B cell (primary cell): ENCODE results near the gene OTOP2. TPM values are rescaled to one million over a fixed set of nuclear protein-coding genes. Genes with fewer than 3 reads are reported as not detected.

Experiments used
- ATAC-seq: fragments of 200-7000 bp; cut with Tn5 transposase; one replicate; pipeline ENCODE4 v1.10.0; 2021; ENCODE audit warnings: low read depth, mild to moderate bottlenecking, moderate number of reproducible peaks, moderate library complexity
- CTCF ChIA-PET: fragments of 350-600 bp; sonication (Branson Sonifier 250); formaldehyde crosslinking; loops from one replicate; lab custom pipeline; 2021; ENCODE audit warnings: antibody characterized with exemption, inconsistent platforms; lab: Charles Lee
- POLR2A ChIA-PET: fragments of 350-600 bp; sonication (Branson Sonifier 250); formaldehyde crosslinking; loops from one replicate; lab custom pipeline; 2021; ENCODE audit warnings: antibody characterized with exemption; lab: Charles Lee
- DNase-seq: peaks from one replicate; pipeline ENCODE4 v3.0.0; 2013
- H2AFZ ChIP-seq: 2 replicates; pipeline ENCODE4 v1.6.1; 2012; ENCODE audit warnings: mild to moderate bottlenecking, low read depth, low read length; ENCODE audit not compliant: insufficient read depth, poor library complexity, severe bottlenecking
- H3K27ac ChIP-seq, 2 donors: 1 replicate in 1 of 2; 2 replicates in 1 of 2; pipeline ENCODE4 v1.5.1; 2012 to 2013; ENCODE audit warnings: low read length in 2 of 2, mild to moderate bottlenecking in 2 of 2, moderate library complexity in 1 of 2
- H3K27me3 ChIP-seq, 4 experiments: fragments of 200-600 bp in 1 of 4; sonication (generic) in 1 of 4; replicated peaks in 1 of 4; 1 replicate in 2 of 4; 2 replicates in 2 of 4; pipeline versions ENCODE4 v1.6.1 to v1.7.0; 2013 to 2016; ENCODE audit warnings: low read length in 3 of 4, mild to moderate bottlenecking in 2 of 4, mixed read lengths in 1 of 4, moderate library complexity in 1 of 4; ENCODE audit not compliant: insufficient read depth in 4 of 4, control insufficient read depth in 3 of 4; ENCODE audit errors: control extremely low read depth in 1 of 4
- H3K36me3 ChIP-seq, 2 experiments: replicated peaks in 1 of 2; 1 replicate in 1 of 2; 2 replicates in 1 of 2; pipeline versions ENCODE4 v1.6.1 to v1.7.1; 2013; ENCODE audit warnings: low read length in 1 of 2; ENCODE audit not compliant: insufficient read depth in 2 of 2, control insufficient read depth in 1 of 2; ENCODE audit errors: control extremely low read depth in 1 of 2, extremely low read depth in 1 of 2
- H3K4me1 ChIP-seq, 2 donors: fragments of 200-600 bp in 1 of 2; sonication (generic) in 1 of 2; 1 replicate in 1 of 2; 2 replicates in 1 of 2; pipeline versions ENCODE4 v1.5.1 to v1.6.1; 2013 to 2017; ENCODE audit warnings: low read length in 2 of 2; ENCODE audit not compliant: control insufficient read depth in 2 of 2, insufficient read depth in 2 of 2
- H3K4me2 ChIP-seq: replicated peaks from 2 replicates; pipeline ENCODE3; 2012; ENCODE audit warnings: mild to moderate bottlenecking, low read depth, low read length; ENCODE audit not compliant: poor library complexity, severe bottlenecking
- H3K4me3 ChIP-seq, 5 experiments: fragments of 200-600 bp in 1 of 5; sonication (generic) in 1 of 5; 1 replicate in 3 of 5; 2 replicates in 2 of 5; pipeline versions ENCODE4 v1.5.1 to v1.7.0; 2011 to 2016; ENCODE audit warnings: low read length in 4 of 5, mild to moderate bottlenecking in 4 of 5, low read depth in 2 of 5, control low read depth in 1 of 5, moderate library complexity in 1 of 5; ENCODE audit not compliant: insufficient read depth in 1 of 5; ENCODE audit errors: control extremely low read depth in 1 of 5, extremely low read depth in 1 of 5
- H3K79me2 ChIP-seq: fragments of 200-600 bp; sonication (generic); one replicate; pipeline ENCODE4 v1.6.0; 2016; ENCODE audit warnings: low read length; ENCODE audit not compliant: control insufficient read depth, insufficient read depth
- H3K9ac ChIP-seq: fragments of 200-600 bp; sonication (generic); 2 replicates; pipeline ENCODE4 v1.6.1; 2017; ENCODE audit warnings: mild to moderate bottlenecking, low read length, moderate library complexity
- H3K9me3 ChIP-seq, 3 donors: one replicate each; pipeline versions ENCODE4 v1.6.1 to v1.7.1; 2013; ENCODE audit warnings: low read length in 2 of 3; ENCODE audit not compliant: control insufficient read depth in 2 of 3, insufficient read depth in 1 of 3; ENCODE audit errors: control extremely low read depth in 1 of 3
- H4K20me1 ChIP-seq: 2 replicates; pipeline ENCODE4 v1.6.0; 2012; ENCODE audit warnings: mild to moderate bottlenecking, low read length; ENCODE audit not compliant: insufficient read depth, control insufficient read depth, poor library complexity, severe bottlenecking
- H3K27ac Mint-ChIP-seq: one replicate; pipeline ENCODE4 v1.8.0; 2021; ENCODE audit warnings: mixed read lengths
- H3K27me3 Mint-ChIP-seq: one replicate; pipeline ENCODE4 v1.8.0; 2021; ENCODE audit warnings: mixed read lengths
- H3K4me1 Mint-ChIP-seq: one replicate; pipeline ENCODE4 v1.8.0; 2021; ENCODE audit warnings: mixed read lengths
- H3K4me3 Mint-ChIP-seq: one replicate; pipeline ENCODE4 v1.8.0; 2021; ENCODE audit warnings: mixed read lengths
- H3K9me3 Mint-ChIP-seq: one replicate; pipeline ENCODE4 v1.8.0; 2022; ENCODE audit warnings: mixed read lengths; ENCODE audit not compliant: insufficient read depth
- CTCF ChIP-seq: fragments of 200-600 bp; IDR thresholded peaks from one replicate; pipeline ENCODE4 v1.8.0; 2022; ENCODE audit warnings: antibody characterized with exemption, mild to moderate bottlenecking
- EZH2 ChIP-seq: IDR thresholded peaks from 2 replicates; pipeline ENCODE4 v1.6.1; 2012; ENCODE audit warnings: borderline replicate concordance, low read depth, mild to moderate bottlenecking, moderate library complexity, low read length; ENCODE audit not compliant: insufficient read depth, poor library complexity, severe bottlenecking
- WGBS: methylation state at CpG from one replicate; pipeline ENCODE4 v1.1.5; 2013; ENCODE audit warnings: missing lambda C conversion rate; ENCODE audit not compliant: insufficient coverage; 5-methylcytosine and 5-hydroxymethylcytosine counted together
- intact Hi-C: fragments of 100-400 bp; cut with micrococcal nuclease; formaldehyde crosslinking; loops from one replicate; pipeline ENCODE4 v1.10.0; 2022
- polyA plus RNA-seq: library from polyadenylated mRNA; depleted of rRNA; stranded (reverse); fragments of >200 nt; gene quantifications from 2 replicates; pipeline ENCODE4 v1.2.3, GENCODE V29; 2012
- total RNA-seq, 2 donors: library from RNA; stranded (reverse); fragments of 120-200 nt in 1 of 2; gene quantifications; 1 replicate in 1 of 2; 2 replicates in 1 of 2; pipeline versions ENCODE4 v1.2.3 to v1.2.4, GENCODE V29; 2013 to 2022

The OTOP2 gene
- total and polyA plus RNA-seq, 2 donors (not counting 1 experiment from before 2014, with no cell fraction given) = not detected

GRCh38 chr17:74922694-74923537 is 1.2 kb upstream of the OTOP2 start, which contains the start of gene USH1G:
Gene USH1G (minus strand): TSS chr17:74923255. CDS start chr17:74923073, 182 bp downstream.
- peak within 1 kb of the TSS in 3 of 5 experiments; percentile 30 to 52 (median 37) for H3K4me3 ChIP-seq
- DNase-seq = peak; percentile 37
- intact Hi-C loops = loop anchor here (1.0 kb wide), 1 partner anchor 35 kb away; no protein-coding TSS in a partner anchor

More at GRCh38 chr17:74922694-74923537, 1.2 kb upstream of the OTOP2 start, which contains the start of gene USH1G:
- no peak within 1 kb of the TSS for H3K27ac ChIP-seq
- Mint-ChIP-seq H3K4me3 (peak within 1 kb of the TSS; percentile 68), H3K27me3 (peaks cover 48% of the 10 kb centered on the region), H3K27ac (no peak within 1 kb of the TSS), H3K9me3 (no peaks in the 10 kb centered on the region), H3K4me1 (peaks cover 15% of the 10 kb centered on the region)
- no peak for TF ChIP-seq EZH2
- no peak for TF ChIP-seq CTCF
- peak within 1 kb of the TSS; percentile 57 for H2AFZ ChIP-seq
- CTCF ChIA-PET = interaction anchor here (0.6 to 2.3 kb wide), 3 partner anchors 36 to 251 kb away, joined by 3 to 16 read pairs (median 3); no protein-coding TSS in a partner anchor
- peaks cover 0 to 78% (median 38%) of the 10 kb centered on the region in 4 experiments for H3K27me3 ChIP-seq
- peaks cover 0 to 16% (median 0%) of the 10 kb centered on the region in 3 donors for H3K9me3 ChIP-seq
- POLR2A ChIA-PET = no interaction called here
- peaks cover 24 to 25% of the 10 kb centered on the region in 2 donors for H3K4me1 ChIP-seq
- H3K36me3 ChIP-seq = no peaks in the 10 kb centered on the region
- ATAC-seq = peak; percentile 12
- no peaks in the 10 kb centered on the region for H4K20me1 ChIP-seq
- peak within 1 kb of the TSS; percentile 75 for H3K4me2 ChIP-seq
- H3K79me2 ChIP-seq = no peaks in the 10 kb centered on the region
- H3K9ac ChIP-seq = peak within 1 kb of the TSS; percentile 48
- 5% methylated on average over 38 of the region's 57 CpGs for WGBS
